ENCODE data around the gene PTTG1IP.
"Not testable (repeated sequence)": the region's sequence is repeated elsewhere in the genome, so short reads cannot be mapped to it uniquely, and the experiment has no call there.

PTTG1IP gene

GRCh38 chr21:44835647-44835973 is 37.9 kb downstream of the PTTG1IP start:
- H3K27me3 Mint-ChIP-seq (ENCODE audit: low read depth, poor library complexity), result peaks cover 10% of the 10 kb centered on the region
- no peaks in the 10 kb centered on the region for H3K36me3 Mint-ChIP-seq (ENCODE audit: low read depth)
- H3K9me3 Mint-ChIP-seq, result peaks cover 2% of the 10 kb centered on the region
- peaks cover 17% of the 10 kb centered on the region for H3K4me1 Mint-ChIP-seq
- H3K4me3 Mint-ChIP-seq, result no peak overlapping the region
- no peak overlapping the region for H3K27ac Mint-ChIP-seq
- TF ChIP-seq, protein P1, sequence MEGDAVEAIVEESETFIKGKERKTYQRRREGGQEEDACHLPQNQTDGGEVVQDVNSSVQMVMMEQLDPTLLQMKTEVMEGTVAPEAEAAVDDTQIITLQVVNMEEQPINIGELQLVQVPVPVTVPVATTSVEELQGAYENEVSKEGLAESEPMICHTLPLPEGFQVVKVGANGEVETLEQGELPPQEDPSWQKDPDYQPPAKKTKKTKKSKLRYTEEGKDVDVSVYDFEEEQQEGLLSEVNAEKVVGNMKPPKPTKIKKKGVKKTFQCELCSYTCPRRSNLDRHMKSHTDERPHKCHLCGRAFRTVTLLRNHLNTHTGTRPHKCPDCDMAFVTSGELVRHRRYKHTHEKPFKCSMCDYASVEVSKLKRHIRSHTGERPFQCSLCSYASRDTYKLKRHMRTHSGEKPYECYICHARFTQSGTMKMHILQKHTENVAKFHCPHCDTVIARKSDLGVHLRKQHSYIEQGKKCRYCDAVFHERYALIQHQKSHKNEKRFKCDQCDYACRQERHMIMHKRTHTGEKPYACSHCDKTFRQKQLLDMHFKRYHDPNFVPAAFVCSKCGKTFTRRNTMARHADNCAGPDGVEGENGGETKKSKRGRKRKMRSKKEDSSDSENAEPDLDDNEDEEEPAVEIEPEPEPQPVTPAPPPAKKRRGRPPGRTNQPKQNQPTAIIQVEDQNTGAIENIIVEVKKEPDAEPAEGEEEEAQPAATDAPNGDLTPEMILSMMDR (IDR thresholded peaks at IDR 0.05), result no peak
- DNase-seq, result no peak

GRCh38 chr21:44834951-44835646 is 38.4 kb downstream of the PTTG1IP start:
- H3K4me3 Mint-ChIP-seq, result no peak overlapping the region
- H3K4me1 Mint-ChIP-seq, result peaks cover 17% of the 10 kb centered on the region
- peaks cover 6% of the 10 kb centered on the region for H3K9me3 Mint-ChIP-seq
- H3K27me3 Mint-ChIP-seq (ENCODE audit: low read depth, poor library complexity), result peaks cover 10% of the 10 kb centered on the region
- no peaks in the 10 kb centered on the region for H3K36me3 Mint-ChIP-seq (ENCODE audit: low read depth)
- TF ChIP-seq, protein P1 (IDR thresholded peaks at IDR 0.05), result no peak
- no peak for DNase-seq
- no peak overlapping the region for H3K27ac Mint-ChIP-seq

- Mint-ChIP-seq H3K4me3 (no peak overlapping the region), H3K36me3 (ENCODE audit: low read depth) (no peaks in the 10 kb centered on the region), H3K27me3 (ENCODE audit: low read depth, poor library complexity) (peaks cover 16% of the 10 kb centered on the region), H3K27ac (no peak overlapping the region), H3K9me3 (peaks cover 13% of the 10 kb centered on the region), H3K4me1 (peaks cover 17% of the 10 kb centered on the region)
- TF ChIP-seq, protein P1 (IDR thresholded peaks at IDR 0.05), result no peak
- no peak for DNase-seq
Observed at GRCh38 chr21:44834231-44834950, 39.1 kb downstream of the PTTG1IP start.

DNA sequence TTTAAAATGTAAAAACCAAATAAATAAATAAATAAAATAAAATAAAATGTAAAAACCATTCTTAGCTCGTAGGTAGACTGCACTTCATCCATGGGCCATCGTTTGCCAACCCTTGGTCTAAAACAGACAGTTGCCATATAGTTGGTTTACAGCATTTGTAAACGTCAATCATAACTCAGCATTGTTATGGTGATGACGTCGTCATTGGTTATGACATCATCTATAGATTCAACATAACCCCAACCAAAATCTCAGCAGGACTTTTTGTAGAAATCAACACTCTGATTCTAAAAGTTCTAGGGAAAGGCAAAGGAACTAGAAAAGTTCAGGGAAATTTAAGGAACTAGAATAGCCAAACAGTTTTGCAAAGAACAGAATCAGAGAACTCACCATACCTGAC is 39.8 kb downstream of the PTTG1IP start:
- H3K4me1 Mint-ChIP-seq, result peaks cover 11% of the 10 kb centered on the region
- no peak for DNase-seq
- H3K27me3 Mint-ChIP-seq (ENCODE audit: low read depth, poor library complexity), result peaks cover 18% of the 10 kb centered on the region
- no peak overlapping the region for H3K27ac Mint-ChIP-seq
- TF ChIP-seq, protein P1 (IDR thresholded peaks at IDR 0.05), result no peak
- H3K4me3 Mint-ChIP-seq, result no peak overlapping the region
- peaks cover 2% of the 10 kb centered on the region for H3K36me3 Mint-ChIP-seq (ENCODE audit: low read depth)
- peaks cover 20% of the 10 kb centered on the region for H3K9me3 Mint-ChIP-seq

GRCh38 chr21:44832516-44833255 is 40.8 kb downstream of the PTTG1IP start:
- H3K27me3 Mint-ChIP-seq (ENCODE audit: low read depth, poor library complexity), result peaks cover 24% of the 10 kb centered on the region
- DNase-seq; H3K36me3 Mint-ChIP-seq (ENCODE audit: low read depth); H3K4me1 Mint-ChIP-seq; H3K4me3 Mint-ChIP-seq; H3K27ac Mint-ChIP-seq: not testable (repeated sequence)
- H3K9me3 Mint-ChIP-seq, result peaks cover 30% of the 10 kb centered on the region

DNA sequence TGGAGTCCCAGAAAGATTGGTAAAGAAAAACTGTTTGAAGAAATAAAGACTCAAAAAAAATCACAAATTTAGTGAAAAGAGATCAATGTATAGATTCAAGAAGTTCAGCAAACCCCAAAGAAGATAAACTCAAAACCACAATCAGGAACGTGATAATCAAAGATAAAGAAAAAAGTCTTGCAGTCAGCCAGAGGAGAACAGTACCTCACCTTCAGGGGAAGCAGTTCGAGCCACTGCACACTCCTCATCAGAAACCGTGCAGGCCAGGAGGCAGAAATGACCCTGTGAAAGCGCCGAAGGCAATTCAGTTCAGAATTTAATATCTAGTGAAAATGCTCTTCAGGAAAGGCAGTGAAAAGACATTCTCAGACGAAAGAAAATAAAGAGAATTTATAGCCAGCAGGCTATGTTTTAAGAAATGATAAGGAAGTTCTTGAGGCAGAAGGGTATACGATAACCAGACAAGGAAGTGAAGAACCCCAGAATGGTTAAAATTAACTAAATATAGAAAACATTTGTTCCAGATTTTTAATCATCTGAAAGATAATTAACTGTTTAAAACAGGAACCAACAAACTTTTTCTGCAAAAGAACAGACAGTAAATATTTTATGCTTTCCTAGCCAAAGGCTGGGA is 42.1 kb downstream of the PTTG1IP start:
- Mint-ChIP-seq H3K4me1 (peaks cover 5% of the 10 kb centered on the region), H3K27me3 (ENCODE audit: low read depth, poor library complexity) (peaks cover 26% of the 10 kb centered on the region), H3K9me3 (peaks cover 43% of the 10 kb centered on the region), H3K36me3 (ENCODE audit: low read depth) (peaks cover 16% of the 10 kb centered on the region), H3K27ac (no peak overlapping the region), H3K4me3 (no peak overlapping the region)
- no peak for DNase-seq
- TF ChIP-seq, protein P1 (IDR thresholded peaks at IDR 0.05), result no peak

All from nephron progenitor cell (in vitro differentiated cells).